Liver (tissue), 9 donors: Measurements from ENCODE around the gene UBE4A. TPM values are rescaled to one million over a fixed set of nuclear protein-coding genes. Genes with fewer than 3 reads are reported as not detected.

Experiments used
- DNase-seq: peaks from one replicate; pipeline ENCODE4 v3.0.0-alpha.2; 2017; ENCODE audit warnings: low spot score
- H3K27ac ChIP-seq, 2 donors: one replicate each; pipeline ENCODE4 v1.7.0; 2013; ENCODE audit warnings: inconsistent platforms in 2 of 2, low read length in 2 of 2, control low read depth in 1 of 2, low read depth in 1 of 2, mild to moderate bottlenecking in 1 of 2
- H3K27me3 ChIP-seq, 4 donors: one replicate each; pipeline versions ENCODE4 v1.6.1 to v1.7.0; 2013; ENCODE audit warnings: low read length in 3 of 4, inconsistent platforms in 1 of 4, mild to moderate bottlenecking in 1 of 4, moderate library complexity in 1 of 4; ENCODE audit not compliant: control insufficient read depth in 4 of 4, insufficient read depth in 4 of 4
- H3K36me3 ChIP-seq, 4 donors: one replicate each; pipeline versions ENCODE4 v1.6.1 to v1.7.0; 2013; ENCODE audit warnings: low read length in 3 of 4, mild to moderate bottlenecking in 3 of 4, low read depth in 1 of 4, moderate library complexity in 1 of 4; ENCODE audit not compliant: control insufficient read depth in 4 of 4, insufficient read depth in 3 of 4
- H3K4me1 ChIP-seq, 4 donors: one replicate each; pipeline versions ENCODE4 v1.6.1 to v1.7.0; 2013; ENCODE audit warnings: low read length in 3 of 4, mild to moderate bottlenecking in 3 of 4, moderate library complexity in 1 of 4; ENCODE audit not compliant: control insufficient read depth in 4 of 4, insufficient read depth in 4 of 4
- H3K4me3 ChIP-seq, 3 donors: one replicate each; pipeline versions ENCODE4 v1.6.1 to v1.7.0; 2013; ENCODE audit warnings: low read length in 3 of 3, control low read depth in 1 of 3, low read depth in 1 of 3, mild to moderate bottlenecking in 1 of 3
- H3K9ac ChIP-seq, 2 donors: one replicate each; pipeline ENCODE4 v1.7.0; 2013; ENCODE audit warnings: low read length in 2 of 2, mild to moderate bottlenecking in 2 of 2, moderate library complexity in 2 of 2, control low read depth in 1 of 2, low read depth in 1 of 2
- H3K9me3 ChIP-seq, 4 donors: one replicate each; pipeline versions ENCODE4 v1.6.1 to v1.7.0; 2013; ENCODE audit warnings: low read length in 3 of 4; ENCODE audit not compliant: control insufficient read depth in 4 of 4
- EGR1 ChIP-seq, 2 donors: IDR thresholded peaks; 2 replicates each; pipeline ENCODE4 v1.6.1; 2016 to 2018; ENCODE audit warnings: antibody characterized with exemption in 2 of 2, low read depth in 2 of 2
- FOXA1 ChIP-seq: IDR thresholded peaks from 2 replicates; pipeline ENCODE4 v1.6.1; 2016; ENCODE audit warnings: antibody characterized with exemption
- FOXA2 ChIP-seq: IDR thresholded peaks from 2 replicates; pipeline ENCODE4 v1.6.1; 2016; ENCODE audit warnings: antibody characterized with exemption
- GABPA ChIP-seq, 2 donors: IDR thresholded peaks in 1 of 2; conservative IDR thresholded peaks in 1 of 2; 2 replicates each; pipeline ENCODE4 v1.6.1; 2016; ENCODE audit warnings: antibody characterized with exemption in 2 of 2, mild to moderate bottlenecking in 1 of 2, moderate library complexity in 1 of 2
- HNF4A ChIP-seq, 2 donors: conservative IDR thresholded peaks; 2 replicates each; pipeline ENCODE4 v1.6.1; 2016; ENCODE audit warnings: antibody characterized with exemption in 2 of 2, mild to moderate bottlenecking in 2 of 2
- HNF4G ChIP-seq: IDR thresholded peaks from 2 replicates; pipeline ENCODE4 v1.6.1; 2016; ENCODE audit warnings: antibody characterized with exemption
- JUND ChIP-seq, 2 donors: IDR thresholded peaks; 2 replicates each; pipeline ENCODE4 v1.6.1; 2016; ENCODE audit warnings: antibody characterized with exemption in 2 of 2
- NR2F2 ChIP-seq: IDR thresholded peaks from 2 replicates; pipeline ENCODE4 v1.6.1; 2016; ENCODE audit warnings: antibody characterized with exemption
- RAD21 ChIP-seq, 2 donors: IDR thresholded peaks; 2 replicates each; pipeline ENCODE4 v1.6.1; 2016; ENCODE audit warnings: antibody characterized with exemption in 2 of 2, mild to moderate bottlenecking in 2 of 2
- RXRA ChIP-seq, 2 donors: IDR thresholded peaks; 2 replicates each; pipeline ENCODE4 v1.6.1; 2017 to 2018; ENCODE audit warnings: antibody characterized with exemption in 2 of 2, mild to moderate bottlenecking in 1 of 2
- SP1 ChIP-seq: IDR thresholded peaks from 2 replicates; pipeline ENCODE4 v1.6.1; 2018; ENCODE audit warnings: antibody characterized with exemption, mild to moderate bottlenecking
- TAF1 ChIP-seq: conservative IDR thresholded peaks from 2 replicates; pipeline ENCODE4 v1.6.1; 2016; ENCODE audit warnings: antibody characterized with exemption, mild to moderate bottlenecking
- YY1 ChIP-seq: IDR thresholded peaks from 2 replicates; pipeline ENCODE4 v1.6.1; 2016; ENCODE audit warnings: antibody characterized with exemption, mild to moderate bottlenecking
- WGBS: extraction: QIAGEN DNeasy Blood & Tissue Kit; methylation state at CpG from one replicate; pipeline ENCODE4 v1.1.7; 2013; 5-methylcytosine and 5-hydroxymethylcytosine counted together
- polyA plus RNA-seq, 2 donors: library from polyadenylated mRNA; stranded (reverse) in 1 of 2; unstranded in 1 of 2; fragments of 200-250 nt in 1 of 2; fragments of >200 nt in 1 of 2; fragmentation: Nextera tagmentation in 1 of 2; extraction: Ambion mirVana in 1 of 2; gene quantifications; one replicate each; pipeline versions ENCODE4 v1.2.1 to v1.2.3, GENCODE V29; 2013 to 2015
- total RNA-seq, 2 donors: library from RNA; depleted of rRNA; stranded (reverse); fragments of >200 nt; gene quantifications; one replicate each; pipeline ENCODE4 v1.2.3, GENCODE V29; 2014
- TF ChIP-seq, protein P1 (sequence below): fragments of 150-350 bp; IDR thresholded peaks from 2 replicates; pipeline ENCODE4 v1.5.1; 2017; ENCODE audit warnings: improper control_type of control experiment, low read depth, low read length; ENCODE audit not compliant: missing input control
- TF ChIP-seq, protein P2 (sequence below): IDR thresholded peaks from 2 replicates; pipeline ENCODE4 v1.6.1; 2016; ENCODE audit warnings: antibody characterized with exemption
- TF ChIP-seq, protein P3 (sequence below): IDR thresholded peaks from 2 replicates; pipeline ENCODE4 v1.6.1; 2016; ENCODE audit warnings: antibody characterized with exemption
- TF ChIP-seq, protein P4 (sequence below): IDR thresholded peaks from 2 replicates; pipeline ENCODE4 v1.6.1; 2016; ENCODE audit warnings: antibody characterized with exemption, mild to moderate bottlenecking
- donor health status: healthy.
- donor health status: healthy.
- donor health status: healthy.
- donor health status: healthy.
- donor health status: healthy.

The UBE4A gene
- total and polyA plus RNA-seq, 4 donors = 11.7 to 41.3 (median 19.1) TPM

DNA sequence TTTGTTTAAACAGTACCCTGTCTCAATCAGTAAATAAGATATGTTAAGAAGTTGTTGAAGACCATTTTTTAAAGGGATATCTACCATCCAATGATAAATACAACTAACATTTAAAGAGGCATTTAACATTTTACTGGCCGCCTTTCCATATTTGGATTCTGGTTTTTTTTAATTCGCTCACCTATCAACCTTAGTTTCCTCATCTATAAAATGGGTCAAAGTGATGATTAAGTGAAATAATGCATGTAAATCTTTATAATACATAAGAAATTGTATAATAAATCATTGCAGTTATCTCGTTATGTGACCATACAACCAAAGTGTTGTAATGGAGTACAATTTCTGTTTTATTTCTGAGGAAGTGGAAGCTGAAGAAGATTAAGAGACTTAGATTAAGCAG lies 24.3 kb downstream of the UBE4A start:
- no peaks in the 10 kb centered on the region for H3K9me3 ChIP-seq
- H3K4me1 ChIP-seq = no peaks in the 10 kb centered on the region
- no peak for DNase-seq
- no peak overlapping the region for H3K9ac ChIP-seq
- WGBS = 97% methylated on average over 3 of the region's 3 CpGs
- no peaks in the 10 kb centered on the region for H3K27me3 ChIP-seq
- no peak for TF ChIP-seq HNF4G
- TF ChIP-seq NR2F2 = no peak
- TF ChIP-seq, protein P1, sequence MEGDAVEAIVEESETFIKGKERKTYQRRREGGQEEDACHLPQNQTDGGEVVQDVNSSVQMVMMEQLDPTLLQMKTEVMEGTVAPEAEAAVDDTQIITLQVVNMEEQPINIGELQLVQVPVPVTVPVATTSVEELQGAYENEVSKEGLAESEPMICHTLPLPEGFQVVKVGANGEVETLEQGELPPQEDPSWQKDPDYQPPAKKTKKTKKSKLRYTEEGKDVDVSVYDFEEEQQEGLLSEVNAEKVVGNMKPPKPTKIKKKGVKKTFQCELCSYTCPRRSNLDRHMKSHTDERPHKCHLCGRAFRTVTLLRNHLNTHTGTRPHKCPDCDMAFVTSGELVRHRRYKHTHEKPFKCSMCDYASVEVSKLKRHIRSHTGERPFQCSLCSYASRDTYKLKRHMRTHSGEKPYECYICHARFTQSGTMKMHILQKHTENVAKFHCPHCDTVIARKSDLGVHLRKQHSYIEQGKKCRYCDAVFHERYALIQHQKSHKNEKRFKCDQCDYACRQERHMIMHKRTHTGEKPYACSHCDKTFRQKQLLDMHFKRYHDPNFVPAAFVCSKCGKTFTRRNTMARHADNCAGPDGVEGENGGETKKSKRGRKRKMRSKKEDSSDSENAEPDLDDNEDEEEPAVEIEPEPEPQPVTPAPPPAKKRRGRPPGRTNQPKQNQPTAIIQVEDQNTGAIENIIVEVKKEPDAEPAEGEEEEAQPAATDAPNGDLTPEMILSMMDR = no peak
- TF ChIP-seq, protein P2, sequence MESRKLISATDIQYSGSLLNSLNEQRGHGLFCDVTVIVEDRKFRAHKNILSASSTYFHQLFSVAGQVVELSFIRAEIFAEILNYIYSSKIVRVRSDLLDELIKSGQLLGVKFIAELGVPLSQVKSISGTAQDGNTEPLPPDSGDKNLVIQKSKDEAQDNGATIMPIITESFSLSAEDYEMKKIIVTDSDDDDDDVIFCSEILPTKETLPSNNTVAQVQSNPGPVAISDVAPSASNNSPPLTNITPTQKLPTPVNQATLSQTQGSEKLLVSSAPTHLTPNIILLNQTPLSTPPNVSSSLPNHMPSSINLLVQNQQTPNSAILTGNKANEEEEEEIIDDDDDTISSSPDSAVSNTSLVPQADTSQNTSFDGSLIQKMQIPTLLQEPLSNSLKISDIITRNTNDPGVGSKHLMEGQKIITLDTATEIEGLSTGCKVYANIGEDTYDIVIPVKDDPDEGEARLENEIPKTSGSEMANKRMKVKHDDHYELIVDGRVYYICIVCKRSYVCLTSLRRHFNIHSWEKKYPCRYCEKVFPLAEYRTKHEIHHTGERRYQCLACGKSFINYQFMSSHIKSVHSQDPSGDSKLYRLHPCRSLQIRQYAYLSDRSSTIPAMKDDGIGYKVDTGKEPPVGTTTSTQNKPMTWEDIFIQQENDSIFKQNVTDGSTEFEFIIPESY = no peak
- TF ChIP-seq, protein P3, sequence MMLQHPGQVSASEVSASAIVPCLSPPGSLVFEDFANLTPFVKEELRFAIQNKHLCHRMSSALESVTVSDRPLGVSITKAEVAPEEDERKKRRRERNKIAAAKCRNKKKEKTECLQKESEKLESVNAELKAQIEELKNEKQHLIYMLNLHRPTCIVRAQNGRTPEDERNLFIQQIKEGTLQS = no peak
- H3K27ac ChIP-seq = no peak overlapping the region
- no peak overlapping the region for H3K4me3 ChIP-seq
- peaks cover 17 to 100% (median 85%) of the 10 kb centered on the region in 4 donors for H3K36me3 ChIP-seq

DNA sequence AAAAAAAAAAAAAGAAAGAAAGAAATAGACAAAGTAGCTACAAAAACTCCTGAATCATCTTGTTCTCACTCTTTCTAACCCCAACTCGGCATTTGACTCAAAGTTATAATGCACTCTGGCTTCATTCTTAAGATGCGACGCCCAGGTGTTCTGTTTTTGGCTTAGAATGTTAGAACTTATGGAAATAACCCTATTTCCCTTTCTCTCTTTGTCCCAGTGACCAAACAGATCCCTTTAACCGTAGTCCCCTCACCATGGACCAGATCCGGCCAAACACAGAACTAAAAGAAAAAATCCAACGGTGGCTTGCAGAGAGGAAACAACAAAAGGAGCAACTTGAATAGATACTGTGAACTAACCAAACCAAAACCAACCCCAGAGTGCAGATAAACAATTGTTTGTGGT lies 36.7 kb downstream of the UBE4A start:
- WGBS = 91% methylated on average over 6 of the region's 6 CpGs
- Histone ChIP-seq H3K27ac (no peak overlapping the region), H3K9ac (no peak overlapping the region), H3K9me3 (no peaks in the 10 kb centered on the region), H3K27me3 (no peaks in the 10 kb centered on the region), H3K4me1 (peaks cover 0 to 5% (median 4%) of the 10 kb centered on the region in 4 donors), H3K4me3 (no peak overlapping the region), H3K36me3 (peaks cover 2 to 57% (median 41%) of the 10 kb centered on the region in 4 donors)
- no peak for DNase-seq
- TF ChIP-seq RAD21 (IDR thresholded peaks at IDR 0.05) = no peak
- TF ChIP-seq SP1 = no peak
- TF ChIP-seq EGR1 (IDR thresholded peaks at IDR 0.05; ENCODE audit: low read depth in 2 of 2) = no peak
- no peak for TF ChIP-seq FOXA2
- no peak for TF ChIP-seq FOXA1
- TF ChIP-seq, protein P3 = no peak
- TF ChIP-seq, protein P2 = no peak
- TF ChIP-seq HNF4G = no peak

DNA sequence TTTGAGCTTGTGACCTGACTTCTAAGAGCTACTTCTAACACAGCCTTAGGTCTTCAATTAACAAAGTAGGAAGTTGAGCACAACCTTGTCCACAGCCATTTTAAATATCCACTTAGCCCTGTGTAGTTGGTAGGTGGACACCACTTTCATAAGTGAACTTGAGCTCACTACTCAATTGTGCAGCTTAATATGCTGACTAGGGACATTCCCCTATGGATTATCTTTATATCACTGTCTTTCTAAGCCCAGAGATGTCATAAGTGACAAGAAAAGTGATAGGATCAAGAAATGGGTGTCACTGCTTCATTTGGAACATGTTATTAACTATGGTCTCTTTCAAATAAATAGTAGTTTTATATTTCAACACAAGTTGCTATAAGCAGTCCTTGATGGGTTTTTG lies 38.0 kb downstream of the UBE4A start:
- peaks cover 2 to 50% (median 34%) of the 10 kb centered on the region in 4 donors for H3K36me3 ChIP-seq
- no peak for TF ChIP-seq HNF4A (conservative IDR thresholded peaks at IDR 0.05)
- TF ChIP-seq YY1 = no peak
- TF ChIP-seq EGR1 (IDR thresholded peaks at IDR 0.05; ENCODE audit: low read depth in 2 of 2) = no peak
- TF ChIP-seq RXRA (IDR thresholded peaks at IDR 0.05) = no peak
- no peak for TF ChIP-seq GABPA (IDR thresholded peaks at IDR 0.05 in 1 of 2, conservative IDR thresholded peaks at IDR 0.05 in 1 of 2)
- TF ChIP-seq NR2F2 = no peak
- TF ChIP-seq FOXA1 = no peak
- no peak for TF ChIP-seq SP1
- TF ChIP-seq RAD21 (IDR thresholded peaks at IDR 0.05) = no peak
- TF ChIP-seq TAF1 = no peak
- no peak for TF ChIP-seq JUND (IDR thresholded peaks at IDR 0.05)
- TF ChIP-seq FOXA2 = no peak
- TF ChIP-seq HNF4G = no peak
- TF ChIP-seq, protein P4, sequence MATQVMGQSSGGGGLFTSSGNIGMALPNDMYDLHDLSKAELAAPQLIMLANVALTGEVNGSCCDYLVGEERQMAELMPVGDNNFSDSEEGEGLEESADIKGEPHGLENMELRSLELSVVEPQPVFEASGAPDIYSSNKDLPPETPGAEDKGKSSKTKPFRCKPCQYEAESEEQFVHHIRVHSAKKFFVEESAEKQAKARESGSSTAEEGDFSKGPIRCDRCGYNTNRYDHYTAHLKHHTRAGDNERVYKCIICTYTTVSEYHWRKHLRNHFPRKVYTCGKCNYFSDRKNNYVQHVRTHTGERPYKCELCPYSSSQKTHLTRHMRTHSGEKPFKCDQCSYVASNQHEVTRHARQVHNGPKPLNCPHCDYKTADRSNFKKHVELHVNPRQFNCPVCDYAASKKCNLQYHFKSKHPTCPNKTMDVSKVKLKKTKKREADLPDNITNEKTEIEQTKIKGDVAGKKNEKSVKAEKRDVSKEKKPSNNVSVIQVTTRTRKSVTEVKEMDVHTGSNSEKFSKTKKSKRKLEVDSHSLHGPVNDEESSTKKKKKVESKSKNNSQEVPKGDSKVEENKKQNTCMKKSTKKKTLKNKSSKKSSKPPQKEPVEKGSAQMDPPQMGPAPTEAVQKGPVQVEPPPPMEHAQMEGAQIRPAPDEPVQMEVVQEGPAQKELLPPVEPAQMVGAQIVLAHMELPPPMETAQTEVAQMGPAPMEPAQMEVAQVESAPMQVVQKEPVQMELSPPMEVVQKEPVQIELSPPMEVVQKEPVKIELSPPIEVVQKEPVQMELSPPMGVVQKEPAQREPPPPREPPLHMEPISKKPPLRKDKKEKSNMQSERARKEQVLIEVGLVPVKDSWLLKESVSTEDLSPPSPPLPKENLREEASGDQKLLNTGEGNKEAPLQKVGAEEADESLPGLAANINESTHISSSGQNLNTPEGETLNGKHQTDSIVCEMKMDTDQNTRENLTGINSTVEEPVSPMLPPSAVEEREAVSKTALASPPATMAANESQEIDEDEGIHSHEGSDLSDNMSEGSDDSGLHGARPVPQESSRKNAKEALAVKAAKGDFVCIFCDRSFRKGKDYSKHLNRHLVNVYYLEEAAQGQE = no peak

More for the DNA sequence above, 38.0 kb downstream of the UBE4A start:
- Histone ChIP-seq H3K9ac (no peak overlapping the region), H3K27ac (no peak overlapping the region), H3K4me3 (no peak overlapping the region), H3K4me1 (peaks cover 0 to 11% (median 8%) of the 10 kb centered on the region in 4 donors), H3K27me3 (no peaks in the 10 kb centered on the region), H3K9me3 (no peaks in the 10 kb centered on the region)
- no peak for DNase-seq
